DND-41 (cell line): Measurements from ENCODE around the gene DLEU7.

Source experiments
- EZH2 ChIP-seq: IDR thresholded peaks from 3 replicates; pipeline ENCODE4 v1.6.1; 2012; ENCODE audit warnings: borderline replicate concordance, low read depth, mild to moderate bottlenecking, moderate library complexity, low read length, inconsistent platforms; ENCODE audit not compliant: severe bottlenecking
- TF ChIP-seq, protein P1 (sequence below): IDR thresholded peaks from 2 replicates; pipeline ENCODE4 v1.5.1; 2012; ENCODE audit warnings: borderline replicate concordance, low read length, moderate library complexity, mild to moderate bottlenecking; ENCODE audit not compliant: poor library complexity, severe bottlenecking; ENCODE audit errors: extremely low read depth

DNA sequence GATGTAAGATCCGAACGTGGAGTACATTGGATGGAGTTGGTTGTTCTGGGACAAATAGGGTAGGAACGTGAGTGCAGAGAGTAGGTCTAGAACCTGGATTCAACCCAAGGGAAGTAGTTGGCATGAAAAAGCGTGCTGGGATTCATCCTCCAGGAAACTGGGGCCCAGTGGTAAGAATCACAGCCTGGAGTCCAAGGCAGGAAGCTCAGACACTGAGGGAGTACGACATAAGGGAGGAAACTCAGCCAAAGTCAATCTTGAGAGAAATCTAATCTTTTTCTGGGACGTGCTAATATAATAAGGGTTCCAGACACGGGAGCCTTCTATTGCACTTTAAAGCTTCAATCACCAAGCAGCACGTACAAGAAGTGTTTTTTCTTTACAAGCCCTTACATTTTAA lies 46.4 kb downstream of the DLEU7 start:
- TF ChIP-seq, protein P1, sequence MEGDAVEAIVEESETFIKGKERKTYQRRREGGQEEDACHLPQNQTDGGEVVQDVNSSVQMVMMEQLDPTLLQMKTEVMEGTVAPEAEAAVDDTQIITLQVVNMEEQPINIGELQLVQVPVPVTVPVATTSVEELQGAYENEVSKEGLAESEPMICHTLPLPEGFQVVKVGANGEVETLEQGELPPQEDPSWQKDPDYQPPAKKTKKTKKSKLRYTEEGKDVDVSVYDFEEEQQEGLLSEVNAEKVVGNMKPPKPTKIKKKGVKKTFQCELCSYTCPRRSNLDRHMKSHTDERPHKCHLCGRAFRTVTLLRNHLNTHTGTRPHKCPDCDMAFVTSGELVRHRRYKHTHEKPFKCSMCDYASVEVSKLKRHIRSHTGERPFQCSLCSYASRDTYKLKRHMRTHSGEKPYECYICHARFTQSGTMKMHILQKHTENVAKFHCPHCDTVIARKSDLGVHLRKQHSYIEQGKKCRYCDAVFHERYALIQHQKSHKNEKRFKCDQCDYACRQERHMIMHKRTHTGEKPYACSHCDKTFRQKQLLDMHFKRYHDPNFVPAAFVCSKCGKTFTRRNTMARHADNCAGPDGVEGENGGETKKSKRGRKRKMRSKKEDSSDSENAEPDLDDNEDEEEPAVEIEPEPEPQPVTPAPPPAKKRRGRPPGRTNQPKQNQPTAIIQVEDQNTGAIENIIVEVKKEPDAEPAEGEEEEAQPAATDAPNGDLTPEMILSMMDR: no peak
- TF ChIP-seq EZH2: no peak
